Astrocyte (in vitro differentiated cells and primary cell): ENCODE results near the gene SLC8A2. TPM values are rescaled to one million over a fixed set of nuclear protein-coding genes. Genes with fewer than 3 reads are reported as not detected.

Experiments used
- DNase-seq: peaks from one replicate; pipeline ENCODE4 v3.0.0-alpha.2; 2010; ENCODE audit warnings: low read depth
- FAIRE-seq: peaks from 2 replicates; lab custom pipeline; 2011; peaks lifted over from hg19 to GRCh38; lab: Jason Lieb, UNC
- H2AFZ ChIP-seq: 2 replicates; pipeline ENCODE4 v1.6.0; 2012; ENCODE audit warnings: low read depth, low read length, inconsistent platforms
- H3K27ac ChIP-seq: 2 replicates; pipeline ENCODE4 v1.5.1; 2011; ENCODE audit warnings: low read depth, low read length, inconsistent platforms
- H3K27me3 ChIP-seq: 2 replicates; pipeline ENCODE4 v1.6.0; 2011; ENCODE audit warnings: low read length, inconsistent platforms; ENCODE audit not compliant: insufficient read depth
- H3K36me3 ChIP-seq: 2 replicates; pipeline ENCODE4 v1.5.1; 2011; ENCODE audit warnings: low read length, inconsistent platforms; ENCODE audit not compliant: insufficient read depth
- H3K4me1 ChIP-seq: 2 replicates; pipeline ENCODE4 v1.5.1; 2011; ENCODE audit warnings: low read length, inconsistent platforms; ENCODE audit not compliant: insufficient read depth
- H3K4me2 ChIP-seq: 2 replicates; pipeline ENCODE4 v1.6.0; 2012; ENCODE audit warnings: low read length, inconsistent platforms
- H3K4me3 ChIP-seq: 2 replicates; pipeline ENCODE4 v1.5.1; 2011; ENCODE audit warnings: low read depth, mild to moderate bottlenecking, low read length, inconsistent platforms; ENCODE audit not compliant: insufficient read depth
- H3K79me2 ChIP-seq: 2 replicates; pipeline ENCODE4 v1.6.0; 2012; ENCODE audit warnings: mild to moderate bottlenecking, low read length, inconsistent platforms; ENCODE audit not compliant: insufficient read depth
- H3K9ac ChIP-seq: 2 replicates; pipeline ENCODE4 v1.6.0; 2012; ENCODE audit warnings: mild to moderate bottlenecking, low read length, inconsistent platforms
- H3K9me3 ChIP-seq: 2 replicates; pipeline ENCODE4 v1.5.1; 2012; ENCODE audit warnings: low read depth, mild to moderate bottlenecking, low read length, inconsistent platforms; ENCODE audit not compliant: insufficient read depth
- H4K20me1 ChIP-seq: 2 replicates; pipeline ENCODE4 v1.6.0; 2012; ENCODE audit warnings: low read length, inconsistent platforms; ENCODE audit not compliant: insufficient read depth
- H3K27ac Mint-ChIP-seq: one replicate; pipeline ENCODE4 v1.8.0; 2021; ENCODE audit warnings: mild to moderate bottlenecking, mixed read lengths; ENCODE audit not compliant: unreplicated experiment
- H3K27me3 Mint-ChIP-seq: one replicate; pipeline ENCODE4 v1.8.0; 2021; ENCODE audit warnings: low read depth, mixed read lengths; ENCODE audit not compliant: unreplicated experiment
- H3K36me3 Mint-ChIP-seq: one replicate; pipeline ENCODE4 v1.8.0; 2021; ENCODE audit warnings: low read depth, mixed read lengths; ENCODE audit not compliant: unreplicated experiment
- H3K4me1 Mint-ChIP-seq: one replicate; pipeline ENCODE4 v1.8.0; 2021; ENCODE audit warnings: low read depth, mixed read lengths; ENCODE audit not compliant: unreplicated experiment
- H3K4me3 Mint-ChIP-seq: one replicate; pipeline ENCODE4 v1.8.0; 2021; ENCODE audit warnings: mild to moderate bottlenecking, moderate library complexity, mixed read lengths; ENCODE audit not compliant: unreplicated experiment
- H3K9me3 Mint-ChIP-seq: one replicate; pipeline ENCODE4 v1.8.0; 2021; ENCODE audit warnings: mild to moderate bottlenecking, mixed read lengths; ENCODE audit not compliant: unreplicated experiment
- EZH2 ChIP-seq: IDR thresholded peaks from 2 replicates; pipeline ENCODE4 v1.6.1; 2012; ENCODE audit warnings: mild to moderate bottlenecking, low read length, inconsistent platforms; ENCODE audit not compliant: insufficient read depth
- total RNA-seq: library from RNA; stranded (reverse); gene quantifications from 2 replicates; pipeline ENCODE4 v1.2.1, GENCODE V29; 2021
- TF ChIP-seq, protein P1 (sequence below): IDR thresholded peaks from 2 replicates; pipeline ENCODE4 v1.5.1; 2011; ENCODE audit warnings: low read depth, mild to moderate bottlenecking, inconsistent platforms, low read length, moderate library complexity; ENCODE audit not compliant: insufficient read depth

Gene SLC8A2
- total RNA-seq, 1 donor from 2014 or later = 3.3 TPM

- TF ChIP-seq, protein P1, sequence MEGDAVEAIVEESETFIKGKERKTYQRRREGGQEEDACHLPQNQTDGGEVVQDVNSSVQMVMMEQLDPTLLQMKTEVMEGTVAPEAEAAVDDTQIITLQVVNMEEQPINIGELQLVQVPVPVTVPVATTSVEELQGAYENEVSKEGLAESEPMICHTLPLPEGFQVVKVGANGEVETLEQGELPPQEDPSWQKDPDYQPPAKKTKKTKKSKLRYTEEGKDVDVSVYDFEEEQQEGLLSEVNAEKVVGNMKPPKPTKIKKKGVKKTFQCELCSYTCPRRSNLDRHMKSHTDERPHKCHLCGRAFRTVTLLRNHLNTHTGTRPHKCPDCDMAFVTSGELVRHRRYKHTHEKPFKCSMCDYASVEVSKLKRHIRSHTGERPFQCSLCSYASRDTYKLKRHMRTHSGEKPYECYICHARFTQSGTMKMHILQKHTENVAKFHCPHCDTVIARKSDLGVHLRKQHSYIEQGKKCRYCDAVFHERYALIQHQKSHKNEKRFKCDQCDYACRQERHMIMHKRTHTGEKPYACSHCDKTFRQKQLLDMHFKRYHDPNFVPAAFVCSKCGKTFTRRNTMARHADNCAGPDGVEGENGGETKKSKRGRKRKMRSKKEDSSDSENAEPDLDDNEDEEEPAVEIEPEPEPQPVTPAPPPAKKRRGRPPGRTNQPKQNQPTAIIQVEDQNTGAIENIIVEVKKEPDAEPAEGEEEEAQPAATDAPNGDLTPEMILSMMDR = no peak
- TF ChIP-seq EZH2 = no peak
- Mint-ChIP-seq H3K4me1 (peaks cover 6% of the 10 kb centered on the region), H3K9me3 (no peaks in the 10 kb centered on the region), H3K36me3 (peaks cover 22% of the 10 kb centered on the region), H3K4me3 (no peak overlapping the region), H3K27me3 (peaks cover 5% of the 10 kb centered on the region), H3K27ac (no peak overlapping the region)
- H3K4me2 ChIP-seq = no peak overlapping the region
- DNase-seq (no peak), FAIRE-seq (no peak)
- H2AFZ ChIP-seq = no peak overlapping the region
- no peaks in the 10 kb centered on the region for H3K4me1 ChIP-seq
- no peaks in the 10 kb centered on the region for H4K20me1 ChIP-seq
- no peak overlapping the region for H3K27ac ChIP-seq
- no peaks in the 10 kb centered on the region for H3K9me3 ChIP-seq
- H3K36me3 ChIP-seq = no peaks in the 10 kb centered on the region
- no peak overlapping the region for H3K9ac ChIP-seq
- H3K27me3 ChIP-seq = no peaks in the 10 kb centered on the region
- H3K4me3 ChIP-seq = no peak overlapping the region
- H3K79me2 ChIP-seq = no peaks in the 10 kb centered on the region
Measured at GRCh38 chr19:47402504-47402903, 69.2 kb downstream of the SLC8A2 start.

- peak overlapping the region; percentile 2 for H3K4me3 Mint-ChIP-seq
- Histone ChIP-seq H3K4me3 (no peak overlapping the region), H3K79me2 (no peaks in the 10 kb centered on the region), H3K36me3 (no peaks in the 10 kb centered on the region), H3K9ac (no peak overlapping the region), H3K4me1 (no peaks in the 10 kb centered on the region), H3K4me2 (no peak overlapping the region), H3K9me3 (no peaks in the 10 kb centered on the region), H3K27me3 (no peaks in the 10 kb centered on the region), H2AFZ (no peak overlapping the region), H3K27ac (no peak overlapping the region), H4K20me1 (no peaks in the 10 kb centered on the region)
- H3K4me1 Mint-ChIP-seq = peaks cover 6% of the 10 kb centered on the region
- FAIRE-seq (no peak), DNase-seq (no peak)
- peak overlapping the region; percentile 41 for H3K27ac Mint-ChIP-seq
- peaks cover 22% of the 10 kb centered on the region for H3K27me3 Mint-ChIP-seq
- peaks cover 13% of the 10 kb centered on the region for H3K36me3 Mint-ChIP-seq
- TF ChIP-seq, protein P1 = no peak
- TF ChIP-seq EZH2 = no peak
- peaks cover 3% of the 10 kb centered on the region for H3K9me3 Mint-ChIP-seq
Measured at GRCh38 chr19:47398707-47399597, 72.7 kb downstream of the SLC8A2 start.
